ENCODE results near the gene VSNL1.

- TF ChIP-seq CTCF (conservative IDR thresholded peaks at IDR 0.05 in 1 of 2, IDR thresholded peaks at IDR 0.05 in 1 of 2; ENCODE audit: extremely low read depth in 1 of 2, insufficient read depth in 1 of 2, low read depth in 1 of 2, low read length in 2 of 2) = no peak
- no peak for TF ChIP-seq EZH2 (IDR thresholded peaks at IDR 0.05; ENCODE audit: borderline replicate concordance, low read length)
Observed at GRCh38 chr2:17689010-17689409, 148.5 kb downstream of the VSNL1 start.
